ENCODE results near the gene PLBD2. TPM values are rescaled to one million over a fixed set of nuclear protein-coding genes. Genes with fewer than 3 reads are reported as not detected.

PLBD2 gene
- total and polyA plus RNA-seq, 10 of the 15 experiments (the other 5 are each of a cell fraction or from before 2014, with no cell fraction given), result 1.4 to 16.6 (median 5.9) TPM

DNA sequence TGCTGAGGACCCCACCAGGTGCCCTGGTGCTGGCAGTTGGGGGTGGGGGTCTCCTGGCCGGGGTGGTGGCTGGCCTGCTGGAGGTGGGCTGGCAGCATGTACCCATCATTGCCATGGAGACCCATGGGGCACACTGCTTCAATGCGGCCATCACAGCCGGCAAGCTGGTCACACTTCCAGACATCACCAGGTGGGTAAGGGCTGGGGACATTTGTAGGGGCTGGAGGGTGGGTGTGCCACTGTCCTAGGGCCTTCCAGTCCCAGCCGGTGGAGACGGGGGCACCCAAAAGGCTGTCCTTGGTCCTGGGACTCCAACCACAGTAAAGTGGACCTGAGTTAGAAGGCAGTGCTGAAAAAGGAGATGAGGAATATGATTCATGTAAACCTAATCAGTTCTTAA lies 77.0 kb downstream of the PLBD2 start (continued):
- TF ChIP-seq, protein P1, sequence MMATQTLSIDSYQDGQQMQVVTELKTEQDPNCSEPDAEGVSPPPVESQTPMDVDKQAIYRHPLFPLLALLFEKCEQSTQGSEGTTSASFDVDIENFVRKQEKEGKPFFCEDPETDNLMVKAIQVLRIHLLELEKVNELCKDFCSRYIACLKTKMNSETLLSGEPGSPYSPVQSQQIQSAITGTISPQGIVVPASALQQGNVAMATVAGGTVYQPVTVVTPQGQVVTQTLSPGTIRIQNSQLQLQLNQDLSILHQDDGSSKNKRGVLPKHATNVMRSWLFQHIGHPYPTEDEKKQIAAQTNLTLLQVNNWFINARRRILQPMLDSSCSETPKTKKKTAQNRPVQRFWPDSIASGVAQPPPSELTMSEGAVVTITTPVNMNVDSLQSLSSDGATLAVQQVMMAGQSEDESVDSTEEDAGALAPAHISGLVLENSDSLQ (IDR thresholded peaks at IDR 0.05), result no peak

DNA sequence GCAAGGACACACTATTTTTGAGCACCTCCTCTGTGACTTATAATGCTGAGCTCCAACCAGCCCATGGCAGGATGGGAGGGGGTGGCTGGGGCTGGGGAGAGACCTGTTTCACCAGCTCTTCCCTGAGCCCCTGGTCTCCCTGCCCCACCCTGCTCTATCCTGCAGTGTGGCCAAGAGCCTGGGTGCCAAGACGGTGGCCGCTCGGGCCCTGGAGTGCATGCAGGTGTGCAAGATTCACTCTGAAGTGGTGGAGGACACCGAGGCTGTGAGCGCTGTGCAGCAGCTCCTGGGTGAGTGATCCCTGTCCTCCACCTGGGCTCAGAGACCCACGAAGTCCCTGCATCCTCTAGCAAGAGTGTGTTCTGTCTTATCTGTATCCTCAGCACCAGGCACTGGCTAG lies 78.2 kb downstream of the PLBD2 start:
- BruUV-seq (replicated peaks), result no TSS peak
- no peak overlapping the region for H3K4me3 ChIP-seq
- RAD21 ChIA-PET (ENCODE audit: unreplicated experiment), result no interaction called here
- H3K9ac ChIP-seq (ENCODE audit: control insufficient read depth, insufficient read depth, low read length), result no peak overlapping the region
- H3K79me2 ChIP-seq (ENCODE audit: control insufficient read depth, insufficient read depth, low read length), result no peaks in the 10 kb centered on the region
- no peaks in the 10 kb centered on the region for H3K9me3 ChIP-seq (replicated peaks; ENCODE audit: control insufficient read depth, insufficient read depth, low read length)
- no peak overlapping the region for H3K27ac ChIP-seq (ENCODE audit: control insufficient read depth, insufficient read depth)
- ATAC-seq, result no peak
- no peak for DNase-seq (ENCODE audit: low read depth, low spot score)
- SMC1A ChIA-PET (ENCODE audit: uncharacterized antibody, unreplicated experiment), result no interaction called here
- POLR2A ChIA-PET, result no interaction called here
- no peak overlapping the region for H3K4me2 ChIP-seq (ENCODE audit: control insufficient read depth, insufficient read depth)
- FAIRE-seq, result no peak
- CTCF ChIA-PET, result interaction anchor here (1.0 kb wide), 1 partner anchor 454 kb away, joined by 4 read pairs; no protein-coding TSS in a partner anchor
- intact Hi-C loops (cut with micrococcal nuclease; ENCODE audit: unreplicated experiment) (loop anchor here (10.0 kb wide), 1 partner anchor 478 kb away; no protein-coding TSS in a partner anchor), in situ Hi-C loops (cut with MboI) (loop anchor here (10.0 kb wide), 1 partner anchor 478 kb away; no protein-coding TSS in a partner anchor)
- no peak overlapping the region for H2AFZ ChIP-seq (ENCODE audit: control insufficient read depth, low read depth, low read length)
- H3K36me3 ChIP-seq (ENCODE audit: control insufficient read depth in 2 of 2, insufficient read depth in 2 of 2, low read length in 1 of 2), result no peaks in the 10 kb centered on the region
- 43% methylated on average over 6 of the region's 6 CpGs for WGBS (ENCODE audit: insufficient coverage, insufficient replicate concordance, low lambda C conversion rate, missing lambda C conversion rate)
- H3K27me3 ChIP-seq (replicated peaks in 1 of 2; ENCODE audit: control insufficient read depth in 2 of 2, insufficient read depth in 2 of 2, low read length in 1 of 2), result peaks cover 2 to 9% of the 10 kb centered on the region in 2 experiments; a peak in 3 of 4 replicates
- TF ChIP-seq TAF1 (IDR thresholded peaks at IDR 0.05; ENCODE audit: borderline replicate concordance, low read depth, low read length) (no peak), CBX5 (IDR thresholded peaks at IDR 0.05; ENCODE audit: low read depth) (no peak)
- H3K4me1 ChIP-seq (ENCODE audit: control insufficient read depth, insufficient read depth, low read length), result no peaks in the 10 kb centered on the region
- no peaks in the 10 kb centered on the region; the same call in 1 of the 2 replicates for H4K20me1 ChIP-seq (ENCODE audit: control insufficient read depth, insufficient read depth)

Data from GM12878 (cell line).